ENCODE data around the gene SLC24A4. TPM values are rescaled to one million over a fixed set of nuclear protein-coding genes. Genes with fewer than 3 reads are reported as not detected.

SLC24A4 gene
- polyA plus RNA-seq, 1 donor: 0.54 TPM

DNA sequence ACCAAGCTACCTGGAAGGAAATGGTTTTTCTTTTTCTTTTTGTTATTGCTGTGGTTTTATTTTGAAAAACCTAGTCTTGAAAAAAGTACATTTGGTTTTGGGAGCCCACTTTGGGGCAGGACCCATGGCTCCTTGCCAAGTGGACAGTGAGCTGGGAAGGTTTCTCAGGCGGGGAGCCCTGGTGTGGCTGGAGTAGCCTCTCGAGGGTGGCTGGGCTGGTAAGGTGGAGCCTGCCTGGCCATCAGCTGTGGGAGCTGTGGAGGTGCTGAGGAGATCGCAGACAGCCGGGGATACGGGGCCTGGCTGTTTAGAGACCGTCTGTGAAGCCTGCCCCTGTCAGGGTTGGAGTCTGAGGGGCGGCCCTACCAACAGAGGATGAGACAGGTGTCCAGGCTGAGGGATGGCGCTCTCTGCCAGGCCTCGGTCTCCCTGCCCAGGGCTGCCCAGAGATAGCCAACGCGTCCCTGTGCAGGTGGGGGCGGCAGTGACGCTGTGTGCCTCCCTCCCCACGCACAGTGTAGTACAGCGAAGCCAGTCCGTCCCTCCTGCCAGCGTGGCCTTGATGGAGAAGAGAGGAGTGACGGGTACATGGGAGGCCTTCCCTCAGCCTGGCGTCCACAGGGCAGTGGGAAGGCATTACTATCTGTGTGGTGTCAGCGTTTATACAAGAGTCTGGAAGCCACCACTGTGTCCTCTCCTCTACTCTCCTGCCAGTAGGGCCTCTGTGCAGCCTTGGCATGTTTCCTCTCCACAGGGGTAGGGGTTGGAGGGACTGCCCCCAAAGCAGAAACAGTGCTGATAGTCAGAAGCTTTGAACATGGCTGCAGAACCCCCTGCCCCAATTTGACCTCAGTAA is 196.5 kb downstream of the SLC24A4 start:
- peaks cover 2% of the 10 kb centered on the region for H3K4me1 ChIP-seq (ENCODE audit: control insufficient read depth, insufficient read depth, low read length)
- DNase-seq: no peak
- WGBS (ENCODE audit: insufficient coverage, low lambda C conversion rate): no CpG with 5 or more reads among the region's 20 CpGs

DNA sequence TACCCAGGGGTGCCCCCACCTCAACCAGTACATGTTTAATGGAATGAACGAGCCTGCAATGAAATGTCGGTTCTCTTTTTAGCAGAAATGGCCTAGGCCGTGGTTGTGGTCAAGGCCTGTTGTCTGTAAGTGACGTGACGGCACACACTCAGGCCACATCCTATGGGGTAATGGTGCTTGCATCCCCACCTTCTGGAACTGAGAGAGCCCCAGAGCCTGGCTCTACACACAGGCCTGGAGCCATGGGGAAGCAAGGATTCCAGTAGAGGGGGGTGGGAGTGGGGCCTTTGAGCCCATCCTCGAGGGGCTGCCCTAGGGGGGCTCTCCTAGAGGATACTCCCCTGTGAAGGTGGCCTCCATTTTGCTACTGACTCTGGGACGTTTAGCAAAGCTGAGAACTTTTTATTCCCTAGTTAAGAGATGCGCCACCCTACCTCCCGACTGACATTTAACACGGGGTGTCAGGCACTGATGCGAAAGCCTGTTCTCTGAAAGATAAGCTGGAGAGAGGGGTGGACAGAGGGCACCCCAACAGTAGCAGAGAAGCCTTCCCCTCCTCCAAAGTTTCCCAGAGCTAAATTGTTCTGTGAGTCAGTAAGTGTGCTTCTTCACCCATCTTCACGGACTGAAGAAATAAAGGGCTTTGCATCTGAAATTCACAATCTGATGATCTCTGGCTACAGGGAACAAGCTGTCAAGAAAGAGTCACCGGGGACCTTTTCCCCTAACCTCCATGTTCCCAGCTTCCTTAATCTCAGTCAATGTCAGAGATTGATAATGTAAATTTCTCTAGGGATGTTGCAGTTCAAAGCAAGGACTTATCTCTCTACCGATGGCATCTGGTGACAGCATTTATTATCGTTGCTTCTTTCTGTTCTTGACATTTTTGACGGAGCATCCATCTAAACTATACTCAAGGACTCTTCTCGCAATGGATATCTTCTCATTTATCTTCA is 197.4 kb downstream of the SLC24A4 start:
- Histone ChIP-seq H3K36me3 (ENCODE audit: control insufficient read depth, insufficient read depth, low read length) (no peaks in the 10 kb centered on the region), H3K4me3 (ENCODE audit: low read length) (no peak overlapping the region), H3K27ac (ENCODE audit: low read length) (no peak overlapping the region), H3K27me3 (ENCODE audit: control insufficient read depth, insufficient read depth, low read length) (no peaks in the 10 kb centered on the region), H3K4me1 (ENCODE audit: control insufficient read depth, insufficient read depth, low read length) (no peaks in the 10 kb centered on the region), H3K9me3 (ENCODE audit: control insufficient read depth, low read depth, low read length) (no peaks in the 10 kb centered on the region)
- WGBS (ENCODE audit: insufficient coverage, low lambda C conversion rate): 92% methylated on average over 4 of the region's 17 CpGs
- DNase-seq: no peak

More for the DNA sequence above, 196.5 kb downstream of the SLC24A4 start:
- H3K9me3 ChIP-seq (ENCODE audit: control insufficient read depth, low read depth, low read length): peaks cover under 1% of the 10 kb centered on the region
- no peaks in the 10 kb centered on the region for H3K27me3 ChIP-seq (ENCODE audit: control insufficient read depth, insufficient read depth, low read length)
- H3K4me3 ChIP-seq (ENCODE audit: low read length): no peak overlapping the region
- H3K27ac ChIP-seq (ENCODE audit: low read length): no peak overlapping the region
- H3K36me3 ChIP-seq (ENCODE audit: control insufficient read depth, insufficient read depth, low read length): no peaks in the 10 kb centered on the region

DNA sequence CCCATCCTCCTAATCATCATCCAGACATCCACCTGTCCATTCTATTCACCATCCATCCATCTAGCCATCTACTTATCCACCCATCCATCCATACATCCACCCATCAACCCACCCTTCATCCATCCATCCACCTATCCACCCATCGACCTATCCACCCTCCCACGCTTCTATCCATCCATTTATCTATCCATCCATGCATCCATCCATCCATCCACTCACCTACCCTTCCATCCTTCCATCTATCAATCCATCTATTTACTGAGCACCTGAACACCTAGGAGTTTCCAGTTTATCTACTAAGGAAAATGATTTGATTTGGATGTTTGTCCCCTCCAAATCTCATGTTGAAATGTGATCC is 198.1 kb downstream of the SLC24A4 start:
- Histone ChIP-seq H3K9me3 (ENCODE audit: control insufficient read depth, low read depth, low read length) (no peaks in the 10 kb centered on the region), H3K4me3 (ENCODE audit: low read length) (no peak overlapping the region), H3K4me1 (ENCODE audit: control insufficient read depth, insufficient read depth, low read length) (no peaks in the 10 kb centered on the region), H3K36me3 (ENCODE audit: control insufficient read depth, insufficient read depth, low read length) (no peaks in the 10 kb centered on the region), H3K27me3 (ENCODE audit: control insufficient read depth, insufficient read depth, low read length) (no peaks in the 10 kb centered on the region), H3K27ac (ENCODE audit: low read length) (no peak overlapping the region)
- 100% methylated on average over 2 of the region's 2 CpGs for WGBS (ENCODE audit: insufficient coverage, low lambda C conversion rate)
- no peak for DNase-seq

DNA sequence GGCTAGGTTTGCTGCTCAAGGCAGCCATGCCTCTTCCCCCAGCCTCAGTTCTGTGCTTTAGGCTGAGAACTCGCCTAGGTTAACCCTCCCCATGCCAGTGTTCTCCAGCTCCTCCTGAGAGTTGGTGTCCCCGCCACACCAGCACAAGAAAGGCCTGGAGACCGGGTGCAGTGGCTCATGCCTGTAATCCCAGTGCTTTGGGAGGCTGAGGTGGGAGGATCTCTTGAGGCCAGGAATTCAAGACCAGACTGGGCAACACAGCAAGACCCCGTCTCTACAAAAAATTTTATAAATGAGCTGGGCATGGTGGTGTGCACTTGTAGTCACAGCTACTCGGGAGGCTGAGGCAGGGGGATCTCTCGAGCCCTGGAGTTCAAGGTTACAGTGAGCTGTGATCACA is 200.8 kb downstream of the SLC24A4 start:
- no peaks in the 10 kb centered on the region for H3K4me1 ChIP-seq (ENCODE audit: control insufficient read depth, insufficient read depth, low read length)
- H3K27ac ChIP-seq (ENCODE audit: low read length): no peak overlapping the region
- WGBS (ENCODE audit: insufficient coverage, low lambda C conversion rate): no CpG with 5 or more reads among the region's 6 CpGs

DNA sequence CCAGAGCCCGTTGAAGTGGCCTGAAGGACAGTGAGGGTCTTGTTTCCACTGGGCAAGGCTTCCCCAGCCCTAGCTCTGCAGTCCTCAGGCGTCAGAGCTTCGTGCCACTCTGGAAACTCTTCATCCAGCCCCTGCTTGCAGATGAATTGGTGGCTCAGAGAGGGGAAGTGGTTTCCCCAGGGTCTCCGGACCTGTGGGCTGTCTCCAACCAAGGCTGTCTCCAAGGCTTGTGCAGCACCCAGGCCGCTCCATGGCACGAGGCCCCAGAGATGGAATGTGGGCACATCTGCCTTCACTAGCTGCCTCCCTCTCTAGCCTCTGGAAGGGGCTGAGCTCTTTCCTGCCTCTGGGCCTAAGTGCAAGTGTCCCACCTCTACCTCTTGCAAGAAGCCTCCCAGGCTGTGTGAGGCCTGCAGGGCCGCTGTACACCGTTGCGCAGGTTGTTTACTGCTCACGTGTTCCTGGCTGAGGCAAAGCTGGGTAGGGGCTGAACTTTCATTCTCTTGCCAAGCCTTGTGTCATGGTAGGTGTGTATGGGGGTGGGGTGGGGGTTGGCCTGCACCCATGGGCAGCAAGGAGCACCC is 201.7 kb downstream of the SLC24A4 start:
- no CpG with 5 or more reads among the region's 10 CpGs for WGBS (ENCODE audit: insufficient coverage, low lambda C conversion rate)
- Histone ChIP-seq H3K27me3 (ENCODE audit: control insufficient read depth, insufficient read depth, low read length) (no peaks in the 10 kb centered on the region), H3K4me1 (ENCODE audit: control insufficient read depth, insufficient read depth, low read length) (no peaks in the 10 kb centered on the region), H3K9me3 (ENCODE audit: control insufficient read depth, low read depth, low read length) (no peaks in the 10 kb centered on the region), H3K4me3 (ENCODE audit: low read length) (no peak overlapping the region), H3K27ac (ENCODE audit: low read length) (no peak overlapping the region), H3K36me3 (ENCODE audit: control insufficient read depth, insufficient read depth, low read length) (no peaks in the 10 kb centered on the region)
- DNase-seq: no peak

More for the DNA sequence above, 200.8 kb downstream of the SLC24A4 start:
- H3K36me3 ChIP-seq (ENCODE audit: control insufficient read depth, insufficient read depth, low read length): no peaks in the 10 kb centered on the region
- no peaks in the 10 kb centered on the region for H3K27me3 ChIP-seq (ENCODE audit: control insufficient read depth, insufficient read depth, low read length)
- DNase-seq: no peak
- no peak overlapping the region for H3K4me3 ChIP-seq (ENCODE audit: low read length)
- H3K9me3 ChIP-seq (ENCODE audit: control insufficient read depth, low read depth, low read length): no peaks in the 10 kb centered on the region

DNA sequence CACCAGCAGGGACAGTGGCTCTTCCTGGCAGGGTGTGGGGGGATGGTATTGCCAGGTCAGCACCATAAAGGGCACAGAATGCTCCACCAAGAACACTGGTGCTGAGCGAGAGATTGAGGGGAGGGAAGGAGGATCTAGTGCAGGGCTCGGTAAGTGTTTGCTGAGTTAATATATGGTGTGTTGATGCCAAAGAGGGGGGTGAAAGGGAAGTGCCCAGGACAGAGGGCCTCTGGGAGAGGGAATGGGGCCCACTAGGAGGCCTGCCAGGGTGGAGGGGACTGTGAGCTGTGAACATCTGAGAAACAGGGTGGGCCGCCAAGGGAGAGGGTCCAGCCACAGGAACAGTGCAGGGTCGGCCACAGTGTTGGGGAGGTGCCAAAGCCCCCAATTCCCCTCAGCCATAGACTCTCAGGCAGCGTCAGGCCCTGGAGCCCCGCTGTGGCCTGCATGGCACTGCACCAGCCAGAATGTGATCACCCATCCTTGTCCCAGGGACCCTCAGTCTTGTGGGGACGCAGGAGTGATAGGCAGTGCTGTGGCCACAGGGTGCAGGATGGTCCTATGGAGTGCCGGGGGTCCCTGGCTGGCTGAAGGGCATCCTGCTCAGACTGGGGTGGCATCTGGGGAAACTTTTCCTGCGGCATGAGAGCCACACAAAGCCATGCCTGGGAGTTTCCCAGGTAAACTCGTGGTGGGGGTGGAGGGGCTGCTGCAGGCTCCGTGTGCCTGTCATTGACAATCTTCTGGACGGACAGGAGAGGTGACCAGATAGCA is 202.5 kb downstream of the SLC24A4 start:
- Histone ChIP-seq H3K4me3 (ENCODE audit: low read length) (no peak overlapping the region), H3K4me1 (ENCODE audit: control insufficient read depth, insufficient read depth, low read length) (no peaks in the 10 kb centered on the region), H3K27ac (ENCODE audit: low read length) (no peak overlapping the region), H3K27me3 (ENCODE audit: control insufficient read depth, insufficient read depth, low read length) (no peaks in the 10 kb centered on the region), H3K36me3 (ENCODE audit: control insufficient read depth, insufficient read depth, low read length) (no peaks in the 10 kb centered on the region), H3K9me3 (ENCODE audit: control insufficient read depth, low read depth, low read length) (no peaks in the 10 kb centered on the region)
- no peak for DNase-seq
- 90% methylated on average over 2 of the region's 12 CpGs for WGBS (ENCODE audit: insufficient coverage, low lambda C conversion rate)

DNA sequence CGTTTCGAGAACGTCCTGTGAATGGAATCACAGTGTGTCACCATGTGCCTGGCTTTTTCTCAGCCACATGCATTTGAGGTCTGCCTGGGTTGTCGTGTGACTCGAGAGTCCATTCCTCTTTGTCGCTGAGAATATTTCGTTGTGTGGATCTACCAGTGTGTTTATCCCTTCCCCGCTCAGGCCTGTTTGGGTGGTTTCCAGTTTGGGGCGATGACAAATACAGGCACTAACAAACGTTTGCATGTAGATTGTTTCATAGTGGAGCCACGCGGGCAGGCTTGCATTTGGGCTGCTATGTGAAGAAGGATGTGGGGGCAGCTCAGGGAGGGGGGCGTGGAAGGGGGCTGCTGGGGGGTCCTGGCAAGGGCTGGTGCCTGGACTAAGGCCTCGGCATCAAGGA is 204.8 kb downstream of the SLC24A4 start:
- no peaks in the 10 kb centered on the region for H3K4me1 ChIP-seq (ENCODE audit: control insufficient read depth, insufficient read depth, low read length)
- no peak overlapping the region for H3K4me3 ChIP-seq (ENCODE audit: low read length)
- WGBS (ENCODE audit: insufficient coverage, low lambda C conversion rate): no CpG with 5 or more reads among the region's 14 CpGs
- H3K36me3 ChIP-seq (ENCODE audit: control insufficient read depth, insufficient read depth, low read length): no peaks in the 10 kb centered on the region
- H3K9me3 ChIP-seq (ENCODE audit: control insufficient read depth, low read depth, low read length): no peaks in the 10 kb centered on the region
- H3K27ac ChIP-seq (ENCODE audit: low read length): no peak overlapping the region
- no peaks in the 10 kb centered on the region for H3K27me3 ChIP-seq (ENCODE audit: control insufficient read depth, insufficient read depth, low read length)
- no peak for DNase-seq

DNA sequence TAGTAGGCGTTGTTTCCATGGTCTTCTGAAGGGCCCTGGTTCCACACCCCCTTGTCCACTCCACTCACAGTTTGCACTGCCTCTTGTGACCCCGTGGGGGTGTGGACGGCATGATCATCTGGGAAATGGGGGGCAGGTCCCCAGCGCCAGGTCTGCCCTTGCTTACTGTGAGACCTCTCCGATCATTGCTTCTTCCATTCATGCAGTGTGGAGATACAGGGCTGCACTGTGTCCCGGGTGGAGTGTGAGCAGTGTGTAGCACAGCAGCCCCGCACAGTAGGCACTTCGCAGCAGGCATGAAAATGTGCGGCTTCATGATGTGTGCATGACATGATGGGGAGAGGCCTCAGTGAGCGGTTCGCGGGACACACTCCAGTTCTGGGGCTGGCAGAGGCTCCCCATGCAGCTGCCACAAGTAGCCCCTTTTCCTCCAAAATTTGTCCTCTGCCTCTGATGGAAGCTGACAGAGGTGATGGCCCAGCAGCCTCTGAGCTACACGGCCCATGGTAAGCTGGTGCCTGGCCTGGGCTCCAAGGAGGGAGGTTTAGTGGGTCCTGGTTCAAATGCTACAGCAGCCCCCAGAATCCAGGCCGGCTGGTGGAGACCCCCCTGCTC is 205.6 kb downstream of the SLC24A4 start:
- H3K27me3 ChIP-seq (ENCODE audit: control insufficient read depth, insufficient read depth, low read length): no peaks in the 10 kb centered on the region
- no peak for DNase-seq
- H3K27ac ChIP-seq (ENCODE audit: low read length): no peak overlapping the region
- no CpG with 5 or more reads among the region's 14 CpGs for WGBS (ENCODE audit: insufficient coverage, low lambda C conversion rate)
- no peaks in the 10 kb centered on the region for H3K36me3 ChIP-seq (ENCODE audit: control insufficient read depth, insufficient read depth, low read length)
- no peaks in the 10 kb centered on the region for H3K4me1 ChIP-seq (ENCODE audit: control insufficient read depth, insufficient read depth, low read length)
- H3K9me3 ChIP-seq (ENCODE audit: control insufficient read depth, low read depth, low read length): no peaks in the 10 kb centered on the region
- H3K4me3 ChIP-seq (ENCODE audit: low read length): no peak overlapping the region

DNA sequence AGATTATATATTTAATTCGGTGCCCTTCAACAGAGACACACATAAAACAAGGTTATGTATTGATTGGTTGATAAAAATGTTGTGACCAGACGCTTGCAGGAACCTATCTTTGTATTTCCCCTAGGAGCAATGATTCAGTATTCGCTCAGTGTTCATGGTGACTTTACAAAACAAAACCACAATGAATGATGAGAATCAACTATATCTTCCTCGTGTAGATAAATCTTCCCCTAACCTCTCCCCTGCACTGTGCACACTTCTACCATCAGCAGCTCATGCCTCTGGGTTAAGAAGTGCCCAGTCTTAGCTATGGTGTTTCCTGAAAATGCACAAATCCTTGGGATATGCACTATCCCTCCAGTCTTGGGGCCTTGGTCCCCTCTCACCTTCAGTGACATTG is 206.9 kb downstream of the SLC24A4 start:
- Histone ChIP-seq H3K4me1 (ENCODE audit: control insufficient read depth, insufficient read depth, low read length) (no peaks in the 10 kb centered on the region), H3K9me3 (ENCODE audit: control insufficient read depth, low read depth, low read length) (no peaks in the 10 kb centered on the region), H3K4me3 (ENCODE audit: low read length) (no peak overlapping the region), H3K27me3 (ENCODE audit: control insufficient read depth, insufficient read depth, low read length) (no peaks in the 10 kb centered on the region), H3K27ac (ENCODE audit: low read length) (no peak overlapping the region), H3K36me3 (ENCODE audit: control insufficient read depth, insufficient read depth, low read length) (no peaks in the 10 kb centered on the region)
- WGBS (ENCODE audit: insufficient coverage, low lambda C conversion rate): no CpG with 5 or more reads among the region's 4 CpGs
- DNase-seq: no peak
